A673 (cell line): ENCODE measurements around the gene FSTL4. TPM values are rescaled to one million over a fixed set of nuclear protein-coding genes. Genes with fewer than 3 reads are reported as not detected.

Experiments used
- BruUV-seq: library from RNA; stranded (reverse); fragments of 400-500 nt; replicated peaks from 2 replicates; lab custom pipeline; 2021; lab: Mats Ljungman, UMichigan
- CTCF ChIA-PET: fragments of 300-600 bp; sonication (Branson Sonifier 250); formaldehyde crosslinking; loops from one replicate; lab custom pipeline; 2022; ENCODE audit warnings: antibody characterized with exemption; lab: Charles Lee
- POLR2A ChIA-PET: fragments of 300-600 bp; sonication (Branson Sonifier 250); formaldehyde crosslinking; loops from one replicate; lab custom pipeline; 2022; ENCODE audit warnings: antibody characterized with exemption; ENCODE audit not compliant: low non-redundant PET; lab: Charles Lee
- DNase-seq: peaks from one replicate; pipeline ENCODE4 v3.0.0-alpha.2; 2015; ENCODE audit warnings: low spot score
- H3K27ac ChIP-seq: fragments of 200-600 bp; sonication (generic); 2 replicates; pipeline ENCODE4 v1.5.1; 2016; ENCODE audit warnings: mixed run types, low read depth, mild to moderate bottlenecking, mixed read lengths, antibody characterized with exemption, low read length; ENCODE audit not compliant: poor library complexity, severe bottlenecking
- H3K27me3 ChIP-seq: fragments of 200-600 bp; sonication (generic); replicated peaks from 2 replicates; pipeline ENCODE4 v1.6.1; 2017; ENCODE audit warnings: mixed run types, low read depth, mild to moderate bottlenecking, mixed read lengths, antibody characterized with exemption, low read length; ENCODE audit not compliant: insufficient read depth, poor library complexity
- H3K36me3 ChIP-seq: fragments of 200-600 bp; sonication (generic); 2 replicates; pipeline ENCODE4 v1.6.1; 2016; ENCODE audit warnings: mixed run types, mild to moderate bottlenecking, mixed read lengths, antibody characterized with exemption, low read length; ENCODE audit not compliant: insufficient read depth, poor library complexity, severe bottlenecking
- H3K4me1 ChIP-seq: fragments of 200-600 bp; sonication (generic); 2 replicates; pipeline ENCODE4 v1.6.1; 2017; ENCODE audit warnings: mixed run types, mild to moderate bottlenecking, mixed read lengths, antibody characterized with exemption, low read length; ENCODE audit not compliant: insufficient read depth, poor library complexity, severe bottlenecking
- H3K4me3 ChIP-seq: fragments of 200-600 bp; sonication (generic); 2 replicates; pipeline ENCODE4 v1.5.1; 2016; ENCODE audit warnings: low read depth, mixed run types, mild to moderate bottlenecking, mixed read lengths, low read length; ENCODE audit not compliant: poor library complexity, severe bottlenecking
- H3K9me3 ChIP-seq: fragments of 200-600 bp; sonication (generic); 2 replicates; pipeline ENCODE4 v1.6.1; 2016; ENCODE audit warnings: mixed run types, low read depth, mild to moderate bottlenecking, mixed read lengths, antibody characterized with exemption, low read length; ENCODE audit not compliant: poor library complexity, severe bottlenecking
- CTCF ChIP-seq: fragments of 300-800, 200-600 bp; sonication (generic); conservative IDR thresholded peaks from 2 replicates; pipeline ENCODE4 v1.5.1; 2017; ENCODE audit warnings: low read depth, mild to moderate bottlenecking, antibody characterized with exemption, low read length, moderate library complexity, mixed read lengths
- EZH2 ChIP-seq: fragments of 200-600 bp; sonication (generic); IDR thresholded peaks from 2 replicates; pipeline ENCODE4 v1.6.1; 2017; ENCODE audit warnings: borderline replicate concordance, low read depth, mild to moderate bottlenecking, mixed read lengths, antibody characterized with exemption, low read length; ENCODE audit not compliant: poor library complexity, severe bottlenecking
- intact Hi-C: fragments of 100-400 bp; cut with micrococcal nuclease; formaldehyde crosslinking; loops from one replicate; pipeline ENCODE4 v1.10.0; 2022; ENCODE audit not compliant: unreplicated experiment
- total RNA-seq: library from RNA; stranded (reverse); gene quantifications from 2 replicates; pipeline ENCODE4 v1.2.3, GENCODE V29; 2021

FSTL4 gene
- total RNA-seq, 1 experiment from 2014 or later: 0.86 TPM

GRCh38 chr5:133275631-133276030, 336.7 kb downstream of the FSTL4 start:
- no TSS peak for BruUV-seq
- no peaks in the 10 kb centered on the region for H3K36me3 ChIP-seq
- CTCF ChIA-PET: no interaction called here
- H3K4me1 ChIP-seq: no peaks in the 10 kb centered on the region
- intact Hi-C loops: no loop called here
- no peak overlapping the region for H3K27ac ChIP-seq
- no peak overlapping the region for H3K4me3 ChIP-seq
- no peaks in the 10 kb centered on the region for H3K27me3 ChIP-seq
- no peak for DNase-seq
- H3K9me3 ChIP-seq: no peaks in the 10 kb centered on the region
- POLR2A ChIA-PET: no interaction called here
- TF ChIP-seq EZH2 (no peak), CTCF (no peak)

DNA sequence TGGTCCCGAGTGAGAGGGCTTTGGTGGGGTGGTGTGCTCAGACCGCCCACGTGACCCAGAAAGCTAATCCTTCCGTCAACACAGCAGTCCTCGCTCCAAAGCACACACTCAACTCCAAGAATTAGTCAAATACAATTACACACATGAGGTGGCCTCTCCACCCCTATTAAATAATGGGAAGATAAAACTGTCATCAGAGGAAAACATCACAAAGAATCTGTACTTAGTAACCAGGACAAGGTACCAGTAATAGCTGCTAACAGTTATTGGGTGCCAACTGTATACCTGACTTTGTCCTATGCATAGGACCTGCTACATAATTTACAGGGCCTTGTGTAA, 337.8 kb downstream of the FSTL4 start:
- no peak overlapping the region for H3K4me3 ChIP-seq
- DNase-seq: peak; percentile 38
- ChIA-PET CTCF (no interaction called here), POLR2A (no interaction called here)
- no peaks in the 10 kb centered on the region for H3K27me3 ChIP-seq
- H3K27ac ChIP-seq: no peak overlapping the region
- intact Hi-C loops: no loop called here
- no TSS peak for BruUV-seq
- no peaks in the 10 kb centered on the region for H3K9me3 ChIP-seq
- H3K36me3 ChIP-seq: no peaks in the 10 kb centered on the region
- no peaks in the 10 kb centered on the region for H3K4me1 ChIP-seq
- no peak for TF ChIP-seq CTCF

DNA sequence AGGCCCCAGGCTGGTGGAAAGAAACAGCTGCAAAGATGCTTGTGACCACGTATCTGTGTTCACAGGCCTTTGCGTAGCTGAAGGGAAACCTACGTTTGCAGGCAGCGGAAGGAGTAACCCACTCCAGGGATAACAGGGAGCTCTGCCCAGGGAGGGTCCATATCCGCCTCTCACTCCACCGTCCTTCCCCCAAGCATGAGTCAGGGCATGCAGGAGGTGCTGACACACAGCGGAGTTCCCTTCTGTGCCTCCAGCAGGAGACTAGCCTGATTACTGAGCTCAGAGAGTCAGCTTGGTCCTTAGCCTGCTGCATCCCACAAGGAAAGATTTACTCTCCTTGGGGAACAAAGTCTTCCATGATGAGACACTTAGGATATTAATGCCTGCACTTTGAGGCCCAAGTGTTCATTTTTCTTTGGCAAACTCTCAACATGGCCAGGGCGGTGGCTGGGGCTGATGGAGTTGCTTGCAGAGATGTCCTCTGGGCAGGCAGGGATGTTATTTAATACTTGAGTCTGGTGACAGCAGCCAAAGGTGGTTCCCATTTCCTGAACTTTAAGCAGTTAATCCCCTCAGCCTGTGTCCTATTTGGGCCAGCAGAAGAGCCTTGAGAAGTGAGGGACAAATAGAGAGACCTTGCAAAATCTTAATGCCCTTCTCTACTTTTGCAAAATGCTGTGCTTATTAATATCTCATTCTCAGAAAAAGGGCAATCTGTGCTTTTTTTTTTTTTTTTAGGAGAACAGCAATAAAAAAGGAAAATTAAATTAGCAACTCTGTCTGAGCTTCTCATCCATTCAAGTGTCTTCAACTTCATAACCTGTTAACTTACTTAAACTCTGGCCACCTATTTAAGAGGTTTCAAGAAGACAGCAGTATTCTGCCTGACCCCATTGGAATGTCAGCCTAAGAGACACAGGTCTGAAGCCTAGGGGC, 338.4 kb downstream of the FSTL4 start:
- Histone ChIP-seq H3K9me3 (no peaks in the 10 kb centered on the region), H3K27me3 (no peaks in the 10 kb centered on the region), H3K36me3 (no peaks in the 10 kb centered on the region), H3K27ac (no peak overlapping the region), H3K4me1 (no peaks in the 10 kb centered on the region), H3K4me3 (no peak overlapping the region)
- POLR2A ChIA-PET: no interaction called here
- intact Hi-C loops: no loop called here
- DNase-seq: no peak
- CTCF ChIA-PET: interaction anchor here (0.6 kb wide), 1 partner anchor 647 kb away, joined by 3 read pairs; no protein-coding TSS in a partner anchor
- no peak for TF ChIP-seq CTCF
- TF ChIP-seq EZH2: no peak
- BruUV-seq: no TSS peak
